Activated naive CD4-positive, alpha-beta T cell treated with Interleukin-2 at 50 U/mL for 16 hours (primary cell): ENCODE data around the gene TJAP1.
"Not testable (repeated sequence)": the region's sequence is repeated elsewhere in the genome, so short reads cannot be mapped to it uniquely, and the experiment has no call there.

Source experiments
- DNase-seq: peaks from one replicate; pipeline ENCODE4 v3.0.0-alpha.2; 2020

The TJAP1 gene

GRCh38 chr6:43454696-43455530, 22.5 kb upstream of the TJAP1 start:
- DNase-seq = peak; percentile 36

GRCh38 chr6:43455531-43456428, 21.6 kb upstream of the TJAP1 start, which contains the start of gene DLK2:
Gene DLK2 (minus strand): TSS chr6:43455548. CDS start chr6:43454825, 723 bp downstream.
- DNase-seq = peak; percentile 62

- no peak for DNase-seq
Measured at GRCh38 chr6:43457643-43458042, 19.7 kb upstream of the TJAP1 start.

DNA sequence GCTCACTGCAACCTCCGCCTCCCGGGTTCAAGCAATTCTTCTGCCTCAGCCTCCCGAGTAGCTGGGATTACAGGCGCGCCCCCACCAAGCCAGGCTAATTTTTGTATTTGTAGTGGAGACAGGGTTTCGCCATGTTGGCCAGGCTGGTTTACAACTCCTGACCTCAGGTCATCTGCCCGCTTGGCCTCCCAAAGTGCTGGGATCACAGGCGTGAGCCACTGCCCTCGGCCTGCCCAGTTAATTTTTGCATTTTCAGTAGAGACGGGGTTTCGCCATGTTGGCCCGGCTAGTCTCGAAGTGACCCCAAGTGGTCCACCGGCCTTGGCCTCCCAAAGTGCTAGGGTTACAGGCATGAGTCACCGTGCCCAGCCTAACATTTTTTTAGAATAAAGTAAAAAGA, 19.2 kb upstream of the TJAP1 start:
- DNase-seq = not testable (repeated sequence)

- DNase-seq = no peak
Measured at GRCh38 chr6:43459535-43459934, 17.8 kb upstream of the TJAP1 start.

GRCh38 chr6:43460032-43460431, 17.3 kb upstream of the TJAP1 start:
- no peak for DNase-seq

DNA sequence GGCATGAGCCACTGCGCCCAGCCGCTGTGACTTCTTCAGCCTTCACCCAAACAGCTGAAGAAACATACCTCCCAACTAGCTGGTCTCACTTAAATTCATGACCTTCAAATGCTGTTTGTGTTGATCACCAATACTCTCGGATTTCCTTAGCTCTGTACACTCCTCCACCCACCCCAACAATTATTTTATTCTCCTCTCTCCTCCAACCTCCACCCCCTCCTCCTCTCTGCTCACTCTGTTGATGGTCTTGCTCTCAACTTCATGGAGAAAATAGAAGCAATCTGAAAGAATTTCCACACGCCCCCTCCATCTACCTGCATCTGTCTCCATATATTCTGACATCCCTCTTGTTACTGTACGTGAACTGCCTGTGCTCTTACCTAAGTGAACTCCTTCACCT, 15.4 kb upstream of the TJAP1 start:
- no peak for DNase-seq

DNA sequence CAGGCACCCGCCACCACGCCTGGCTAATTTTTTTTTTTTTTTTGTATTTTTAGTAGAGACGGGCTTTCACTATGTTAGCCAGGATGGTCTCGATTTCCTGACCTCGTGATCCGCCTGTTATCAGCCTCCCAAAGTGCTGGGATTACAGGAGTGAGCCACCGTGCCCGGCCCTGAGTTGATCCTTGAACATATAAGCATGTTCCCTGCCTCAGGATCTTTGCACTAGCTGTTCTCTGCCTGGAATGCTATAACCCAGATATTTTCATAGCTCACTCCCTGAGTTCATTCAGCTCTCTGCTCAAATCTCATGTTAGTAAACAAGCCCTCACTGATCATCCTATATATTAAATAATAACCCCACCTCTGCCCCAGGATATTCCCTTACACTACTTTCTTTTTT, 13.0 kb upstream of the TJAP1 start:
- no peak for DNase-seq

DNA sequence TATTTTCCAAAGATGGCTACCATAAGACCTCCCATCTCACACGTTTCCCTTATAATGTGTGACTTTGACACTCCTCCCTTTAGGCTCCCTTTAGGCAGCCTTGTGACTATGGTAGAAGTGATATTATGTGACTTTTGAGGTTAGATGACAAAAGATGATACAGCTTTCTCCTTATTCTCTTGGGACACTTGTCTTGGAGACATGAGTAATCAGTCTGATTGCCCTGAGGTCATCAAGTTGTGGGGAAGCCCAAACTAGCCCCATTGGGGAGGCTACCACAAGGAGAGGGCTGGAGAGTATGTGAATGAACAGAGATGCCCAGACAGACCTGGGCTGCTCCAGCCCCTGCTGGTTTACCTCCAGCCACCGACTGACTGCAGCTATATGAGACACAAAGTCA, 11.4 kb upstream of the TJAP1 start:
- no peak for DNase-seq

- not testable (repeated sequence) for DNase-seq
Measured at GRCh38 chr6:43467265-43467664, 10.1 kb upstream of the TJAP1 start.

- no peak for DNase-seq
Measured at GRCh38 chr6:43467752-43468151, 9.6 kb upstream of the TJAP1 start.

- DNase-seq = no peak
Measured at GRCh38 chr6:43468240-43468639, 9.1 kb upstream of the TJAP1 start.

GRCh38 chr6:43468748-43469681, 8.4 kb upstream of the TJAP1 start:
- no peak for DNase-seq

GRCh38 chr6:43469947-43470346, 7.4 kb upstream of the TJAP1 start:
- DNase-seq = no peak

- DNase-seq = no peak
Measured at GRCh38 chr6:43471399-43471798, 6.0 kb upstream of the TJAP1 start.

DNA sequence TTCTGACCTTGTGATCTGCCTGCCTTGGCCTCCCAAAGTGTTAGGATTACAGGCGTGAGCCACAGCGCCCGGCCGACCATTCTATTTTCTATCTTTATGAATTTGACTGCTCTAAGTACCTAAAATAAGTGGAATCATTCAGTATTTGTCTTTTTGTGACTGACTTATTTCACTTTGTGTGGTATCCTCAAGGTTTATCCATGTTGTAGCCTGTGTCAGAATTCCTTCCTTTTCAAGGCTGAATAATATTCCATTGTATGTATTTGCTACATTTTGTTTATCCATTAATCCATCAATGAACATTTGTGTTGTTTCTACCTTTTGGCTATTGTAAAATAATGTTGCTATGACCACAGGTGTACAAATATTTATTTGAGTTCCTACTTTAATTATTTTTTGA, 4.9 kb upstream of the TJAP1 start:
- DNase-seq = no peak

DNA sequence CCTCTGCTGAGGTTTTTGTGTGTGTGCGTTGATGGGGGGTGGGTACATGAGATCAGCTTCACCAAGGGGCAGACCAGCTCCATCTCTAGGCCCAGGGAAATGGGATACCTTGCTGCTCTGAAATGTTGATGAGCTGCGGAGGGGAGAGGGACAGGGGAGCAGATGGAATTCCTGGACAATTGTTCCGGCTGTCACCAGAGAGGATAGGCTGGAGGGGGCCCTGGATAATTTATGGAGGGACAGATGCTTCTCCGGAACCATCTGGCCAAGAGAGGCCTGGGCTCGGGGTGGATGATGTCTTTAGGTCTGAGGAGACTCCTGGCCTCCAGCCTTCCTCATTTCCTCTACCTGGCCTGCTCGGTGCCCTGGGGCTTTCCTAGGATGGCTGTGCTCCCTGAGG, 1.9 kb upstream of the TJAP1 start:
- no peak for DNase-seq

DNA sequence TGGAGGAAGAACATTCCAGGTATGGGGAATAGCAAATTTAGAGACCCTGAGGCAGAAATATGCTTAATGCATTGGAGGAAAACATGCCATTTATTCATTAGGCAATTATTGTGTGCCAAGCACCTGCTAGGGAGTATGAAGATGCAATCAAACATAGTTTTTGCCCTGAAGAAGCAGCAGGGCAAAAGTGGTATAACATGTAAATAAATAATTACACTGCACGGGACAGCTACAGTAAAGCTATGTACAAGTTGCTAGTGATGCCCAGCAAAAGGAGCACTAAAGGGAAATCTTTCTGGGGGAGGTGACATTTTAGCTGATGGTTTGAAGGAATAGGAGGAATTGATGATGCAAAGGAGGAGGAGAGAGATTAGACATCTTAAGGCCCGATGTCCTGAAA, 624 bp upstream of the TJAP1 start:
- no peak for DNase-seq

DNA sequence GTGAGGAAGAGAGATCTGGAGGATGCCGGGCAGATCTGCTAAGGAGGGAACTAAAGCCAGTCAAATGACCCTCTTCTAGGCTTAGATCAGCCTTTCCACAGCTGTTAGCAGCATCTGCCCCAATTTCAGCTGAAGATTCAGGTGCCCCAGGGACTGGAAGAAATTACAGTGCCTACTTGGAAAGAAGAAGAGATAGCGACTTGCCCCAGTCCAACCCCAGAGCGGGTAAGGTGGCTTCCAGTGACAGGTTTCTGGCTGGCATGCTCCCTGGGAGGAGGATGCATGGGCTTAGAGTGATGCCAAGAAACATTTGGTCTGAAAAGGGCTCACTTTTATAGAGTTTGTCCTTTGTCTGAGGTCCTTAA, 620 bp downstream of the TJAP1 start:
- no peak for DNase-seq

DNA sequence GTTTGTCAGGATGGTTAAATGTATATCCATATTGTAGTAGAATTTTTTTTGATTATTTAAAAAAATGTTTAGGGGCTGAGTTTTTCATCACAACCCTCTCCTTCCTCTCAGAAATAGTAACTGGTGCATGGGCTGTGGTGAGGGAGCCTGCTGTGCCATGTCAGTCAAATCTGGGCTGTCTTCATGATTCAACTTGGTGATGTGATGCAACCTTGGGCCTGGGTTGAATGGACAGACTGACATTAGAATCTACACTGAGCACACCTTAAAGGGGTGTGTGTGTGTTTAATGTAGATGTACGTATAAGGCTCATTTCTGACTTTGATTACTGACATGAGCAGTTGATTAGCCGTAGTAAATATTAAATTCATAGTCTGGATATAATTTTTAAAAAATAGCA, 3.7 kb downstream of the TJAP1 start:
- DNase-seq = no peak

GRCh38 chr6:43481591-43482236, 4.3 kb downstream of the TJAP1 start:
- no peak for DNase-seq

GRCh38 chr6:43488667-43489276, 11.4 kb downstream of the TJAP1 start:
- DNase-seq = no peak
